Esophagus (tissue), 2 donors: ENCODE results near the gene EEF1E1. TPM values are rescaled to one million over a fixed set of nuclear protein-coding genes. Genes with fewer than 3 reads are reported as not detected.
"Not testable (repeated sequence)": the region's sequence is repeated elsewhere in the genome, so short reads cannot be mapped to it uniquely, and the experiment has no call there.

Experiments used
- H3K27ac ChIP-seq, 2 donors: one replicate each; pipeline ENCODE4 v1.5.1; 2013; ENCODE audit warnings: low read depth in 2 of 2, mild to moderate bottlenecking in 2 of 2, inconsistent platforms in 1 of 2, low read length in 1 of 2, moderate library complexity in 1 of 2
- H3K27me3 ChIP-seq, 2 donors: one replicate each; pipeline ENCODE4 v1.6.1; 2013; ENCODE audit warnings: low read length in 2 of 2, control low read depth in 1 of 2, mild to moderate bottlenecking in 1 of 2; ENCODE audit not compliant: insufficient read depth in 2 of 2, control insufficient read depth in 1 of 2
- H3K36me3 ChIP-seq, 2 donors: one replicate each; pipeline ENCODE4 v1.6.1; 2013; ENCODE audit warnings: low read length in 1 of 2; ENCODE audit not compliant: control insufficient read depth in 2 of 2, insufficient read depth in 2 of 2
- H3K4me1 ChIP-seq, 2 donors: one replicate each; pipeline ENCODE4 v1.6.1; 2013; ENCODE audit warnings: low read length in 1 of 2; ENCODE audit not compliant: control insufficient read depth in 2 of 2, insufficient read depth in 2 of 2
- H3K4me3 ChIP-seq, 2 donors: one replicate each; pipeline ENCODE4 v1.5.1; 2013; ENCODE audit warnings: low read length in 2 of 2, mild to moderate bottlenecking in 2 of 2, low read depth in 1 of 2, moderate library complexity in 1 of 2
- H3K9me3 ChIP-seq, 2 donors: one replicate each; pipeline ENCODE4 v1.6.1; 2013; ENCODE audit warnings: mild to moderate bottlenecking in 2 of 2, low read depth in 1 of 2, low read length in 1 of 2, moderate library complexity in 1 of 2; ENCODE audit not compliant: control insufficient read depth in 2 of 2, insufficient read depth in 1 of 2
- WGBS, 2 donors: extraction: QIAGEN DNeasy Blood & Tissue Kit; methylation state at CpG; one replicate each; pipeline ENCODE4 v1.1.7; 2013; 5-methylcytosine and 5-hydroxymethylcytosine counted together
- polyA plus RNA-seq, 2 donors: library from polyadenylated mRNA; stranded (reverse); fragments of 200-250 nt; gene quantifications; one replicate each; pipeline ENCODE4 v1.2.3, GENCODE V29; 2013
- donor health status: healthy with polysubstance abuse.
- donor health status: Bipolar disorder and iron deficiency.

The EEF1E1 gene
- polyA plus RNA-seq, 2 donors: 12.4 to 29.6 TPM

DNA sequence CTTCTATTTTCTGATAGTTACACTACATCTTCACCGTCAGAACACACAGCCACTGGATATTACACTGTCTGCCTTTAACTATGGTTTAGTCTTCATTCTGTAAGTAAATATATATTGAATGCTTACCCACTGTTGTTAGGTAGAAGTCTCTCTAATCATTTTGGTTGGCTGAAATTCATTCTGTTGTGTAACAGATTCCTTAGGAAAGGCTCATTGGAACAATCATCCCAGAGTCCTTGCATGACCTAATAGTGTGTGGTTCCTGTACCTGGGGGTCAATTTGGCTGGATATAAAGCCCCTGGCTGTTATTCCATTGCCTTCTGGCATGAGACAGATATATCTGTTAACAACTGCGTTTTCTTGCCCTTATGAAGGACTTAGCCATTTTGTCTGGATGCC lies 48.1 kb downstream of the EEF1E1 start:
- no peaks in the 10 kb centered on the region for H3K27me3 ChIP-seq
- WGBS, 2 donors: 86 to 90% methylated on average over 2 of the region's 2 CpGs
- no peaks in the 10 kb centered on the region for H3K9me3 ChIP-seq
- no peak overlapping the region for H3K27ac ChIP-seq
- no peaks in the 10 kb centered on the region for H3K4me1 ChIP-seq
- H3K36me3 ChIP-seq: peaks cover 0 to 2% of the 10 kb centered on the region in 2 donors
- no peak overlapping the region for H3K4me3 ChIP-seq

DNA sequence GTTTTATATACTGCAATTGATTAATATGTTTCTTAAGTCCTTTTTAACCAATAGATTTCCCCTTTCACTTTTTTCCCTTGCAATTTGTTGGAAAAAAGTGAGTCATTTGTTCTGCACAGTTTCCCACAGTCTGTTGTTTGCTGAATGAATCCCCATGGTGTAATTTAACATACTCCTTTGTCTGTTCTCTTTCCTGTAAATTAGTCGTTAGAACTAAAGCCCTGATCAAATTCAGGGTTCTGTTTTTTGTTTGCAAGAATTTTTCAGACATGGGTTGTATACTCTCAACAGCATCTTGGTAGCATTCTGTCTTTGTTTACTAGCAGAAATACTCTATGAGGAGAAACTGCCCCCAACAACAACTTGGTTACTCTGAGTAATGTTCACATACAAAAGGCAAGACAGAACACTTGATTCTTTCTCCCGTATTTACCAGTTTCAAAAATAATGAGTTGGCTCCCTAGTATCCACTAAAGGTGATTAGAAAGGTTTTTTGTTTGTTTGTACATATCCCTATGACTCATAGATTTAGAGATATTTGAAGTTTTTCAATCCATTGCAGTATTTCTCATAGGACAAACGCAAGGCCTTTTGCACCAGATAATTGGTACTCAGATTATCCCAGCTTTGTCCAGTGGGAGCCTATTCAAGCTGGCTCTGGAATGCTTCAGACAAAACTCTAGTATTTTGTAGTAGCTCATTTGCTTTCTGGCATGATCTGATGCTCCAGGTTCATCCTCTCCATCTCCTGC lies 54.6 kb downstream of the EEF1E1 start:
- 68% methylated on average over 3 of the region's 3 CpGs for WGBS, 2 donors
- Histone ChIP-seq H3K27ac (no peak overlapping the region), H3K4me1 (no peaks in the 10 kb centered on the region), H3K27me3 (no peaks in the 10 kb centered on the region), H3K36me3 (no peaks in the 10 kb centered on the region), H3K9me3 (no peaks in the 10 kb centered on the region), H3K4me3 (no peak overlapping the region)

DNA sequence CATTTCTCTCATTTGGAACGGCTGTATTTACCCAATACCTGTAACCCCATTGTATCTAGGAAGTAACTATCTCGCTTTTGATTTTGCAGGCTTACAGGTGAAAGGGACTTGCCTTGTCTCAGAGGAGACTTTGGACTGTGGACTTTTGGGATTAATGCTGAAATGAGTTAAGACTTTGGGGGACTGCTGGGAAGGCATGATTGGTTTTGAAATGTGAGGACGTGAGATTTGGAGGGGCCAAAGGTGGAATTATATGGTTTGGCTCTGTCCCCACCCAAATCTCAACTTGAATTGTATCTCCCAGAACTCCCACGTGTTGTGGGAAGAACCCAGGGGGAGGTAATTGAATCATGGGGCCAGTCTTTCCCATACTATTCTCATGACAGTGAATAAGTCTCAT lies 56.6 kb downstream of the EEF1E1 start:
- not testable (repeated sequence) for H3K4me3 ChIP-seq, H3K27ac ChIP-seq, H3K27me3 ChIP-seq, H3K4me1 ChIP-seq, H3K9me3 ChIP-seq, H3K36me3 ChIP-seq
- WGBS, 2 donors: 91% methylated on average over 4 of the region's 4 CpGs

DNA sequence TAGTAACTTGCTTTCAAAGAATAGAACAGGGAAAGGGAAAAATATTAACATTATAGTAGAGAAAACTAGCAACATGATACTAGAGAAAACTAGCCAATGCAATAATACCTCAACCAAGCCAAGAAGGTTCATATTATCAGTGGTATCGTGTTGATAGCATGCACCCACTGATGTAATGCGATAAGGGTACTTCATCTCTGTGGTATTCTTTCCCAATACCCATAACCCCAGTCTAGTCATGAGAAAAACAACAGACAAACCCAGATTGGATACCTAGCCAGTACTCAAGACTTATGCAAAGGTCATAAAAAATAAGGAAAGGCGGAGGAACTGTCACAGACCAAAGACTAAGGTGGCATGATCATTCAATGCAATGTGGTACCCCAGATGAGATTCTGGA lies 59.1 kb downstream of the EEF1E1 start:
- WGBS, 2 donors: 62 to 64% methylated on average over 3 of the region's 3 CpGs
- no peaks in the 10 kb centered on the region for H3K36me3 ChIP-seq

GRCh38 chr6:8041913-8042583 lies 60.3 kb downstream of the EEF1E1 start:
- 92 to 96% methylated on average over 9 of the region's 9 CpGs for WGBS, 2 donors
- no peaks in the 10 kb centered on the region for H3K36me3 ChIP-seq
- H3K27me3 ChIP-seq: no peaks in the 10 kb centered on the region
- H3K27ac ChIP-seq: no peak overlapping the region
- H3K4me3 ChIP-seq: no peak overlapping the region
- no peaks in the 10 kb centered on the region for H3K9me3 ChIP-seq
- H3K4me1 ChIP-seq: no peaks in the 10 kb centered on the region

More for the DNA sequence above, 59.1 kb downstream of the EEF1E1 start:
- Histone ChIP-seq H3K4me3 (no peak overlapping the region), H3K27ac (no peak overlapping the region), H3K27me3 (no peaks in the 10 kb centered on the region), H3K9me3 (no peaks in the 10 kb centered on the region), H3K4me1 (no peaks in the 10 kb centered on the region)

GRCh38 chr6:8034107-8034506 lies 68.2 kb downstream of the EEF1E1 start:
- not testable (repeated sequence) for H3K36me3 ChIP-seq, H3K9me3 ChIP-seq, H3K4me1 ChIP-seq, H3K4me3 ChIP-seq, H3K27ac ChIP-seq, H3K27me3 ChIP-seq
- WGBS, 2 donors: 84 to 85% methylated on average over 3 of the region's 3 CpGs

DNA sequence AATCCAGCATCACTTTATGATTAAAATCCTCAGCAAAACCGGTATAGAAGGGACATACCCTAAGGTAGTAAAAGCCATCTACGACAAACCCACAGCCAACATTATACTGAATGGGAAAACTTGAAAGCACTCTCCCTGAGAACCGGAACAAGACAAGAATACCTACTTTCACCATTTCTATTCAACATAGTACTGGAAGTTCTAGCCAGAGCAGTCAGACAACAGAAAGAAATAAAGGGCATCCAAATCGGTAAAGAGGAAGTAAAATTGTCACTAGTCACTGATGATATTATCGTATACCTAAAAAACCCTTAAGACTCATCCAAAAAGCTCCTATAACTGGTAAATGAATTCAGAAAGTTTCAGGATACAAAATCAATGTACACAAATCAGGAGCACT lies 71.4 kb downstream of the EEF1E1 start:
- WGBS, 2 donors: 90 to 91% methylated on average over 5 of the region's 5 CpGs
- Histone ChIP-seq H3K27ac (no peak overlapping the region), H3K4me1 (no peaks in the 10 kb centered on the region), H3K27me3 (no peaks in the 10 kb centered on the region), H3K9me3 (no peaks in the 10 kb centered on the region), H3K36me3 (no peaks in the 10 kb centered on the region), H3K4me3 (no peak overlapping the region)

Other genes with a start within 250 kb of the EEF1E1 start
- gene TXNDC5, start 191.8 kb downstream of the EEF1E1 start, polyA plus RNA-seq: 10 to 100 TPM; 20.4 to 44.6 TPM
- gene BLOC1S5, start 38.2 kb downstream of the EEF1E1 start, polyA plus RNA-seq: 1 to 10 TPM; 3.9 to 4.5 TPM